Transverse colon (tissue), 3 donors: ENCODE results near the gene TEX261.

ENCODE experiments used
- EP300 ChIP-seq: sonication (generic); formaldehyde crosslinking; IDR thresholded peaks from one replicate; pipeline ENCODE4 v1.6.1; 2017; ENCODE audit warnings: antibody characterized with exemption, low read depth
- POLR2A ChIP-seq: fragments of 450-650 bp; IDR thresholded peaks from one replicate; pipeline ENCODE4 v1.6.1; 2016; ENCODE audit warnings: antibody characterized with exemption, mild to moderate bottlenecking, moderate library complexity
- TF ChIP-seq, protein P1 (sequence below), 5 experiments: fragments of 200-600 bp in 3 of 5; fragments of 450-650 bp in 2 of 5; sonication (generic) in 3 of 5; IDR thresholded peaks; 1 replicate in 2 of 5; 2 replicates in 3 of 5; pipeline ENCODE4 v1.5.1; 2016 to 2017; ENCODE audit warnings: antibody characterized with exemption in 5 of 5, inconsistent platforms in 3 of 5, mild to moderate bottlenecking in 2 of 5, moderate library complexity in 1 of 5

DNA sequence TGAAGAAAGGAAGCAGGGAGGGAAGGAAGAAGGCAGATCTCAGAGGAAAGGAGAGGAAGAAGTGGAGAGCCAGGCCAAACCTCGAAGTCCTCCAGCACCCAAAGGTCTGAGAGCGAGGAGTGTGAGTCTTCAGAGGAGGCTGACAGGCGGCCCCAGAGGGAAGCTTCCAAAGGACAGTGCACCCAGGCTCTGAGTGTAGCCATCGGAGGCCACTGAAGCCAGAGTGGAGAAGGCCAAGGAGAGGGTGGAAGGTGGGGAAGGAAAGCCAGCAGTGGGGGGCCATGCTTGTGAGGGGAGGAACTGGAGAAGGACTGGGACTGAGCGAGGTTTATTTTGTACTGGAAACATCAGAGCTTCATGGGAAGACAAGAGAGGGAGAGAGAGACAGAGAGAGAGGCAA, 53.0 kb downstream of the TEX261 start:
- TF ChIP-seq, protein P1, sequence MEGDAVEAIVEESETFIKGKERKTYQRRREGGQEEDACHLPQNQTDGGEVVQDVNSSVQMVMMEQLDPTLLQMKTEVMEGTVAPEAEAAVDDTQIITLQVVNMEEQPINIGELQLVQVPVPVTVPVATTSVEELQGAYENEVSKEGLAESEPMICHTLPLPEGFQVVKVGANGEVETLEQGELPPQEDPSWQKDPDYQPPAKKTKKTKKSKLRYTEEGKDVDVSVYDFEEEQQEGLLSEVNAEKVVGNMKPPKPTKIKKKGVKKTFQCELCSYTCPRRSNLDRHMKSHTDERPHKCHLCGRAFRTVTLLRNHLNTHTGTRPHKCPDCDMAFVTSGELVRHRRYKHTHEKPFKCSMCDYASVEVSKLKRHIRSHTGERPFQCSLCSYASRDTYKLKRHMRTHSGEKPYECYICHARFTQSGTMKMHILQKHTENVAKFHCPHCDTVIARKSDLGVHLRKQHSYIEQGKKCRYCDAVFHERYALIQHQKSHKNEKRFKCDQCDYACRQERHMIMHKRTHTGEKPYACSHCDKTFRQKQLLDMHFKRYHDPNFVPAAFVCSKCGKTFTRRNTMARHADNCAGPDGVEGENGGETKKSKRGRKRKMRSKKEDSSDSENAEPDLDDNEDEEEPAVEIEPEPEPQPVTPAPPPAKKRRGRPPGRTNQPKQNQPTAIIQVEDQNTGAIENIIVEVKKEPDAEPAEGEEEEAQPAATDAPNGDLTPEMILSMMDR (IDR thresholded peaks at IDR 0.05), result no peak
- no peak for TF ChIP-seq POLR2A
- no peak for TF ChIP-seq EP300
